HG02571 (cell line): ENCODE data around the gene TSC22D1.
"Not testable (repeated sequence)": the region's sequence is repeated elsewhere in the genome, so short reads cannot be mapped to it uniquely, and the experiment has no call there.

Source experiments
- ATAC-seq: cut with Tn5 transposase; IDR thresholded peaks from one replicate; pipeline ENCODE4 v1.9.1; 2021; ENCODE audit warnings: mild to moderate bottlenecking, moderate library complexity; ENCODE audit not compliant: unreplicated experiment

TSC22D1 gene

DNA sequence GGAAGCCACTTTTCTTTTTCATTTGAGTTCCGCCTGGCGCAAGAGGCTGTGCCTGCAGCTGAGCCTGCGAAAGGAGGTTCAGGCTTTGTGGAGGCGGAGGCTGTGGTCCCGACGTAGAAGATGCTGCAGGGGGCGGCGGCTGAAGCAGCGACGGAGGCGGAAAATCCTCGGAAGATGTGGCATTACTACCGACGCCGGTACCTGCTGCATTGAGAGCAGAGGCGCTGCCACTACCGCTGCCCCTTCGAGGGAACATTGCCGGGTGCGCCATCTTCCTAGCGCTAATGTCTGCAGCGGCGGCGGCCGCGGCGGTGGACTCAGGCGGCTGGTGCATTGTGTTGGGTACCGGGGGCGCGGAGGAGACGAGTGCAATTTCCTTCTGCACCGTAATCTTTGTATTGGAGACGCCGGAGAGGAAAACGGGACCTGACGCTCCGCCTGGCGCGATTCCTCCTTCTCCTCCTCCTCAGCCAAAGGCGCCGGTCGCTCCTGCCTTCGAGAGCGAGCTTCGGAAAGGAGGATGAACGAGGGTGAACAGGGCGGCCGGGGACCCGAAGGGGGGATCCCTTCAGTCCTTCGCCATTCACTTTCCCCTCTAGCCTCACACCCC lies at the start of gene TSC22D1:
TSC22D1 (minus strand) TSS at position 590 of the 610 bp plus-strand sequence; CDS start at position 334, 256 bp downstream.
- no peak for ATAC-seq

DNA sequence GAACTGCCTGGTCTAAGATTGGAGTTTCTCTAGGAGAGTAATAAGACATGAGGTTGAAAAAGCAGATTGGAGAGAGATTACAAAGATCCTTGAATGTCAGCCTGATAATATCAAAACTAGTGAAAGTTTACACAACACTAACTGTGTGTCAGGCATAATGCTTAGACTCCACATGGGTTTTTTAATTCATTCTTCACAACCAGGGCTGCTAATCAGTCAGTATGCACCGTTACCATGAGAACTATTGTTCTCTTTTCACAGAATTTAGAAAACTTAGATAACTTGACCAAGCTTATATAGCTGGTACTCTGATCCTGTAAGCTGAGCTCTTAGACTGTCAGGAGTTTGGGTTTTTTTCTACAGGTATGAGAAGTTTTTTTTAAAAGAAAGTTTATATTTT lies 46.6 kb upstream of the TSC22D1 start:
- ATAC-seq = no peak

DNA sequence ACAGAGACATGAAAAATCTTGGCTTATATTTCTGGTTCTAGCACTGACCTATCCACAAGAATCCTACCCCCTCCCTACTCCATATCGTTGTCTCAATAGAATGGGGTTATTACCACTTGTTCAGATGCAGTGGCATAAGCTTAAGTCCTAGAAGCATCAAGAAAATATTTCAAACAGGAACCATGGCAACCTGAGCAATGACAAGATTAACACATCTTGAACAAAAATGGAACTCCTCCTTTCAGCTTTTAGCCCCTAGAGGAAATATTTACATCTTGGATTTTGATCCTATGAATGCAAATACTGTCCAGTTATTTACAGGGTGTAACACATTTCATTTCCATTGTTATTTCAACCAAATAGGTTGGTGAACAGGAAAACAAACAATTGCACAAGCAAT lies 46.1 kb upstream of the TSC22D1 start:
- no peak for ATAC-seq

DNA sequence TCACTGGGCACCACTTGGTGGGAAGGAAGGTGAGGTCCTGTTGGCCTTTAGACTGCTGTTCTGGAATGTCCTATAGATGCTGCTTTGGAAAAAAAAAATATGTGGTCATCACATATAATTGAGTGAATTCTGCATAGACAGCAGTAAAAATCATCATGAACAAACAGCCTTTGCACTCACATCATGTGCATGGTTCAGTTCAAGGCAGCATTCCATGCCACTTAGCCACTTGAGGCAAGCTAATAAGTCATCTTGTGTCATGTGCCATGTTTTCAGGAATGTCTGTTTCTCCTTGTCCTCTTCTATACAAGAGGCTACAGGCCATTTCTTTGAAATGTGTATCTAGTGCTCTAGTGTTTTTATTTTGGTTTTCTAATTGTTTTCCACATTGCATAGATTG lies 43.9 kb upstream of the TSC22D1 start:
- no peak for ATAC-seq

DNA sequence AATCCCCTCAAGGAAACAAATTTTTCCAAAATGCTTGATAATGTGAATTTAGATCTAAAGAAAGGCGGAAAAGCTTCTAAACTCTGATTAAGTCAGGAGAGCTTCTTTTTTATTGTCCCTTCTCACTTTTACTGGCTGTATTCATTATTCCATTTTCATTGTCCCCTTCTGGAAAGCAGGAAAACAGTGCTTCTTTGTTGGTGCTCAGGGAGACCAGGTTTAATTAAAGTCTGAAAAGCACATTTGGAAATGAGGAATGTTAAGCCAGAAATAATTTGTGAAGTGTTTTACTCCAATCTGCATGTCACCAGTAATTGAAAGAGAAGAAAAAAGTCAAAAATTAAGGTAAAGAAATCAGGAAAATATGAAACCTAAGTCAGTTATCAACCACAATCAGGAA lies 43.5 kb upstream of the TSC22D1 start:
- no peak for ATAC-seq

DNA sequence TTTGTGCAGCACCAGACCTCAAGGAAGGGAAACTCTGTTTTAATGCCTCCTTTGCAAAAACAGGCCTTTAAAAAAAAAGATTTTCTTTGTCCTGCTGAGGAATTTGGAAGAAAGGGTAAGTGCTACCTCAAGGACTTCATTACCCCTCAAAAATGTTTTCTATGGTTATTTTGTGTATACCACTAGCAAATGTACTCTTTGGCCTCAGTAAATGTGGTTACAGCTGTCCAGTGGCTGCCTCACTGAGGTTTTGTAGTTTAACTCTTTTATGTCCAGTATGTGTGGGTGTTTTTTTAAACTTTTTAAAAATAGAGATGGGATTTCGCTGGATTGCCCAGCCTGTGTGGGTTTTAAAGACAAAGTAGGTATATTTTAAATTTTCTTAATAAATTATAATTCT lies 42.2 kb upstream of the TSC22D1 start:
- ATAC-seq = no peak

DNA sequence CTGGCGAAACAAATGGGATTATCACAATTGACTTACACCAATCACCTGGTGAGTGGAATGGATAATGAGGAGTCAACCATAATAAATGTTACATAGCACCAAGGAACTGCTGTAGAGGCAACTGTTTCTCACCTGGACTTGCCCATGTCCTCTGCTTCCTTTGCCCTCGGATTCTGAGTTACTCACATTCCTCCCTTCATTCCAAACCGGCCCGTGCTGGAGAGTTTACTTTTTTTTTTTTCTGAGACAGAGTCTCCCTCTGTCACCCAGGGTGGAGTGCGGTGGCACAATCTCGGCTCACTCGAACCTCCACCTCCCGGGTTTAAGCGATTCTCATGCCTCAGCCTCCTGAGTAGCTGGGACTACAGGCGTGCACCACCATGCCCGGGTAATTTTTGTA lies 41.5 kb upstream of the TSC22D1 start:
- ATAC-seq = no peak

DNA sequence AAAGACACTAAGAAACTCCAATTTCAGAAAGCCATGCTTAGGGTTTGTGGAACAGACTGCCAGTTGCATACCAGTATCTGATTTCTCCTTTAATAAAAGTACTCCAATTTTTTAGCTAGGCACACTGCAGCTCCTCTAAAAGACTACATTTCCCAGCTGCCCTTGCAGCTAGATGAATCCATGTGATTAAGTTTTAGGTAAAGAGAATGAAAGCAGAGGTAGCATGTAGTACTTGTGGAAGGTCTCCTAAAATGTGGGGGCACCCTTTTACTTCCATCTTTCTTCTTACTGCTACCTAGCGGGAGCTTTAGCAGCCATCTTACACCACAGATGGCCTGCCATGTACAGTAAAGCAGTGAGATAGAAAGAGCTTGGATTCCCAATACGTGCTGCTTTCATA lies 33.0 kb upstream of the TSC22D1 start:
- no peak for ATAC-seq

DNA sequence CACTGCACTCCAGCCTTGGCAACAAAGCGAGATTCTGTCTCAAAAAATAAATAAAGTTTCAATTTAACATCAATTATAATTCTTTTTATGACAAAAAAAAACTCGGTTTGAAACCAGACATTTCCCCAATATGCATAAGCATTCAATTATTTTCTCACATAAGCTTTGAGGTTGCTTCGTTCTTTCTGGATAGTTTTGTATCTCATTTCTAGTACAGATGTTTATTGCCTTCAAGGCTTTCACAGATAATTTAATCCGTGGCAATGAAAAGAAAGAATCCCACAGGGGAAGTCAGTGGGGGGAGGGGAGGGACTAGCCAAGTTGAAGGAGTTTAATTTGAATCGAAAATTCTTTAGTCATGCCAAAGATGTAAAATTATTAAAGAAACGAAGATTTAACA lies 29.6 kb upstream of the TSC22D1 start:
- no peak for ATAC-seq

DNA sequence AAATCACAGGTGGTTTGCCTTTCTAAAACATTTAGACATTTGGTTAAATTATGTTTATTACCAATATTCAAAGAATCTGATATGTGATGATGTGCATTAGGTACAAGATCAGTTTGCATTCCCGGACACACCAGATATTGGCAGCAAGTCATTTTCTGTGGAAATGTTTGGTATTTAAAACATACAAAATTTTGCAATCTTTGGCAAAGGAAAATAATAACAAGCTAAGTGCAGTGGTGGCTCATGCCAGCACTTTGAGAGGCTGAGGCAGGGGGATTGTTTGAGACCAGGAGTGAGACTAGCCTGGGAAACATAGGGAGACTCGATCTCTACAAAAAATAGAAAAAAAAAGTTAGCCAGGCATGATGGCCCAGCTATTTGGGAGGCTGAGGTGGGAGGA lies 29.1 kb upstream of the TSC22D1 start:
- no peak for ATAC-seq

DNA sequence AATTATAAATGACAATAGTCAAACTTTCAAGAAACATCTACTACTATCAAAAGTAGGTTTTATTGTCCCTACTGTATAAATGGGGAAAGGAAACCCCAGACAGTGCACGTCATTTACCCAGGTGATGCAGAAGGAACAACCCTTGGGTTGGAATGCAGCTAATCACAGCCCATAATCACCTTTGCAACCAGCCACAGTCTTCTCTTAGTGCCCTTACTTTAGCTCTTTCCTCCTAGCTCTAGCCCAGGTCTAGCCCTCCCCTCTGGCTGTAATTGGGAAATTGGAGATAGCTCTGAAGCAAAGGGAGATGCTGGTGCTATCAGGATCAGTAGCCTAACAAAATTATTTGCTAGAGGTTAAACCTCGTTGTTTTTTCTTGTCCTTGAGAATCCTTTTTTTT lies 25.5 kb upstream of the TSC22D1 start:
- no peak for ATAC-seq

DNA sequence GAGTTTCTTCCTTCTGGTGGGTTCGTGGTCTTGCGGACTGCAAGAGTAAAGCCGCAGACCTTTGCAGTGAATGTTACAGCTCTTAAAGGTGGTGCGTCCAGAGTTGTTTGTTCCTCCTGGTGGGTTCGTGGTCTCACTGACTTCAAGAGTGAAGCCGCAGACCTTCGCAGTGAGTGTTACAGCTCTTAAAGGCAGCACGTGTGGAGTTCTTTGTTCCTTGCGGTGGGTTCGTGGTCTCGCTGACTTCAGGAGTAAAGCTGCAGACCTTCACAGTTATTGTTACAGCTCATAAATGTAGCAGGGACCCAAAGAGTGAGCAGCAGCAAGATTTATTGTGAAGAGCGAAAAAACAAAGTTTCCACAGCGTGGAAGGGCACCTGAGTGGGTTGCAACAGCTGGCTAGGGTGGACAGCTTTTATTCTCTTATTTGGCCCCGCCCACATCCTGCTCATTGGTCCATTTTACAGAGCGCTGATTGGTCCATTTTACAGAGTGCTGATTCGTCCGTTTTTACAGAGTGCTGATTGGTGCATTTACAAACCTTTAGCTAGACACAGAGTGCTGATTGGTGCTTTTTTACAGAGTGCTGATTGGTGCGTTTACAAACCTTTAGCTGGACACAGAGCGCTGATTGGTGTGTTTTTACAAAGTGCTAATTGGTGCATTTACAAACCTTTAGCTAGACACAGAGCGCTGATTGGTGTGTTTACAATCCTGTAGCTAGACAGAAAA lies 17.9 kb upstream of the TSC22D1 start:
- ATAC-seq = not testable (repeated sequence)

DNA sequence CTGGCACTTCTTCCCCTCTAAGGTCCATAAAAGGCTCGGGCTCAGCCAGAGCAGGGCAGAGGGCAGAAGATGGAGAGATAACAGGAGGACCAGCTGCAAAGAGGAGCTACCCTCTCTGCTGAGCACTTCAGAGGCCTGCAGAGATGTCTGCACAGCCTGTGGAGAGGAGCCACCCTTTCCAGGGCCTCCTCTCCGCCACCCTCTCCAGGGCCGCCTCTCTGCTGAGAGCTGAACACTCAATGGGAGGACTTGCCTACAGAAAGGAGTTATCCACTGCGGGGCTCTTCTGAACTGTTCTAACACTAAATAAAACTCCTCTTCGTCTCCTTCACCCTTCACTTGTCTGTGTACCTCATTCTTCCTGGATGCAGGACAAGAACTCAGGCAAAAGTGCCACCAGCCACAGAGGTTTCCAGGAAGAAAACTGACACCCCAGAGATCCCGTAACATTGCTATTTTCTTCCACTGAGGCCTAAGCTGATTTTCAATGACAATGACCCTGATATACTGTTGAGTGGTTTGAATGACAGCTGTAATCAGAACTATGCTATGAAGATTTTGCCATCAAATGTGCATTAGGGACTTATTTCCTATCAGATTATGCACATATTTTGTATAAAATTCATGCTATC lies 16.2 kb upstream of the TSC22D1 start:
- ATAC-seq = no peak

DNA sequence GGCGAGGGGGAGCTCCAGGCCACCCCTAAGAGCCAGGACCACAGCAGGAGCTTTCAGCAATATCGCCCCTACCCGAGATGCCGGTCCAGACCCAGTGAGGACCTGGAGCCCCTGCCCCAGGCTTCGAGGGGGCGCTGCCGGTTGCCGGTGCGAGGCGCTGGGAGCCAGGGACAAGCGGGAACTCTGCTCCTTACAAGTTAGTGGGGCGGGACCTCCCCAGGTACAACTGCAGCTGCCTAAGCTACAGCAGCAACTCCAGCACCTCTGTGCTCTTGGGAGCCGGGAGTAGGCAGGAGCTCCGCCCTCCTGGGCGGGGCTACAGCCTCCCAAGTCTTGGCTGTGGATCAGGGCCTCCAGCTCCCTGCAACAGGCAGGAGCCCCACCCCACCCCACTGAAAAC lies 15.2 kb upstream of the TSC22D1 start:
- ATAC-seq = no peak

DNA sequence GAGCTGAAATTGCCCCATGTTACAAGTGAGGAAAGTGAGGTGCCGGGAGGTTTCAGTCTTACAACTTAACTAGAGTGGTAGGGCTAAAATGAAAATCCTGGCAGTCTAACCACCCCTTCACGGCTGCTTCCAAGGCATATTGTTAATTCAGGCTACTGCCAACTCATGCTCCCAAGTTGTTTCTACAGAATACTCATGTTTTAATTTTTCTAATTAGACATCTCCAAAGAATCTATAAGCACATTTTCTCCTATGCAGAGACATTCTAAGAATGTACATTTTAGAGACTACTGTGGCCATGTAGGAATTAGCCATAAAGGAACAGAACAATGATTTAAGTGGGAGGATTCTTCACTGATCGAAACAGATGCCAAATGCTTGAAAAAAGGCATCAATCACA lies 7.0 kb upstream of the TSC22D1 start:
- no peak for ATAC-seq

DNA sequence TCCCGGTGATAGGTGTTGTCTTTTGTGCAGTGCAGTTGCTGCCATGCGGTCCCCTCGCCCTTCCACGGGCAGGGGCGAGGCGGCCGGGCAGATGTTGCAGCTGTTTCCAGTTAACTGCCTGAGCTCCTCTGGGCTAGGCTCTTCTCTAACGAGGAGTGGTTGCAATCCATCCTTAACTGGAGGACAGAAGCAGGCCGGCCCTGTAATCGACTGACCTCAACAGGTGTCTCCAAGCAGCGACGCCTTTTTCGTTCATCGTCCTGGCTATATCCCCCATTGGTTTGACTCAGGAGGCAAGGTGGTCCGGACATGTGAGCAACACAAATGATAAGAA lies 1.9 kb upstream of the TSC22D1 start:
- no peak for ATAC-seq

DNA sequence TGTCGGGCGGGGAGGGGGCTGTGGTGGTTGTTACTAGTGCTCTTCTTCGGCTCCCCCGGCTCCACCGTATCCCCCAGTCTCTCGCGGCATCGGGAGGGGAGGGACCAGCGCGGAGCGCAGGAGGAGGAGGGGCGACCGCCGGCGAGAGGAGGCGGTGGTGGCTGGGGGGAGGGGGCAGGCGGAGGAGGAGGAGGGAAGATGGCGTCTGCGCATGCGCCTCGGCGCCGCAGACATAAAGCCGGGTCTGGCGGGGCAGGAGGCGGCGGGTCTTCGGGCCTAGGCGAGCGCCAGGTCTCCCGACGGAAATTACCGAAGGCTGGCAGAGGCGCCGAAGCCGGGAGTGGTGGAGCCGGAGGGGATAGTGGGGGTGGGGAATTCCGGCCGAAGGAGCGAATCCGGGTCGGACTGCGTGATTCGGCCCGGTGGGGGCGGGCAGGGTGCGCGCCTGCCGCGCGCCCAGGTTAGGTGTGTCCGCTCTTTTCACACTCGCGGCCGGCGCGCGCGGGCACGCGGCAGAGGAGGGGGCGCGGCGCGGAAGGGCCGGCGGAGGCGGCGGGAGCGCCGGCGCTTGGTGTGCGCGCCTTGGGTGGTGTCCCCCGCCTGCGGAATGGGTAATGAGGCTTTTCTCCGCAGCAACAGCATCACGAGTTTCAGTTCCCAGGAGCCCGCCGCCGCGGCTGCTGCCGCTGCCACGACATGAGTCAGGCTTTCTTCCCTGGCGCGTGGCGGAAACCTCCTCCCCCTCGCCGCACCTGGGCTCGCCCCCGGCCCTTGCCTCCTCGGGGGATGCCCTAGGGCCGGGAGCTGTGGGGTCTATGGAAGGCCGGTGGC lies 1.3 kb upstream of the TSC22D1 start:
- peak; percentile 52 for ATAC-seq

DNA sequence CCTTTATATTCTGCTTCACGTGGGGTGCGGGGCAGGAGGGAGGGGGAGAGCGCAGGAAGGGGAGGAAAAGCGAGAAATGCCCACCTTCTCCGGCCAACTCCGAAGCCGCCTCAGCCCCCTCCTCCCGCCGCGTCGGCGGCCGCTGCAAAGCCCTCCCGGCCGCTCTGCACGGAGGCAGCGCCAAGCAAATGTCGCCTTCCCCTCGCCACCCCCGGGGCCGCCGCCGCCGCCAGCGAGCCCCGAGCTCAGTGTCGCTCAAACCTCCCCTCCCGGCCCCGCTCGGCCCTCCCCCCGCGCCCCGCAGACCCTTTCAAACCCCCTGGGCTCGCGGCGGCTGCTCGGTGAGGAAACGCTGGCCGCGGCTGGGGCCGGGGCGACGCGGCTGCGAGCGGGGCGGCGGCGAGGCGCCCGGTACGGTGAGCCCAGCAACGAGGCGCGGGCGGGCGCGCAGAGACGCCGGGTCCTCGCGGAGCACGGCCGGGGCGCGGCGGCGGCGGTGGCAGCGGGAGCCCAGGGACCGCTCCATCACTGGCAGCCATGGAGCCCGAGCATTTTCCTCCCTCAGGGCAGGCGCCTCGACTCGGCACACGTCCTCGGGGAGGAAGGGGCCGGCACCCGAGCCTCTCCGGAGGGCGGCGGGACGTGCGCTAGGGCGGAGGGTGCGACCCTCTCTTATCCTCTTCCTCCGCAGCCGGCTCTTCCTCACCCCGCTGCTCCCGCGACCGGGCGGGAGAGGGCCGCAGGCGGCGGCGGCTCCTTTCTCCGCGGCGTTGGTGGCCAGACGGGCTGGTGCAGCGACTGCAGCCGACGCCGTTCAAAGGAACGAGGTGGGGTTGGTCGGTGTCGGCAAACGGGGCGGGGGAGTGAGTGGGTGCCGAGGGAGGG lies 463 bp upstream of the TSC22D1 start:
- peak; percentile 22 for ATAC-seq

DNA sequence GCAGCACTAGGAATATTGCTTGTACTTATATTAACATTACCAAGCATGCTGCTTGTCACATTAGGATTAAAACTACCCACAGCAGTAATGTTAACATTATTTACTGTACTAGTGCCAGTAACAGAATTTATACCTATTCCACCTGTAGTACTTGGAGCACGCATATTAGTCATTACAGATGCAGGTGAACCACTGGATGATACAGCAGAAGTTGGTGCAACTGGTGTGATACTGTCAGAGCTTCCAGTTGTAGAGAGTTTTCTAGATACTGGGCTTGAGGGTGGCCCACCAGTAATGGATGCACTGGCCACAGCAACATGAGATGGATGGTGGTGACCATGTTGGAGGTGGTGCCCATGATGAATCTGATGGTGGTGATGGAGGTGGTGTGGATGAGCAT lies 1.1 kb downstream of the TSC22D1 start:
- no peak for ATAC-seq

DNA sequence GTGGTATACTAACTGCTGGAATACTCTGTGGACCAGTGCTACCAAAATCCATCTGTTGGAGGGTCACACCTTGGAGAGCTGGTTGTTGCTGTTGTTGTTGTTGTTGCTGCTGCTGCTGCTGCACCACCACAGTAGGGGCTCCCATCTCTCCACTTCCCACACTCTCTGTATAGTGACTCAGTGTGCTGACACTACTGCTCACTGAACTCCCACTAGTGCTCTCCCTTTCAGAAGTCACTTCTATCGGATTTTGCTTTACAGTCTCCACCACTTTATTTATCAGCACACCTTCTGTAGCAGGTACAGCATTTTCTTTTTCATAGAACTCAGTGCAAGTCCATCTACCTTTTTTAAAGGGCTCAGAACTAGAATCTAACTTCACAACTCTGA lies 1.7 kb downstream of the TSC22D1 start:
- no peak for ATAC-seq
